KOPT-K1 (cell line): Measurements from ENCODE around the gene NUP188.
"Not testable (repeated sequence)": the region's sequence is repeated elsewhere in the genome, so short reads cannot be mapped to it uniquely, and the experiment has no call there.

Experiments
- H3K27ac ChIP-seq: fragments of 200-600 bp; sonication (generic); 2 replicates; pipeline ENCODE4 v1.5.1; 2016; ENCODE audit warnings: antibody characterized with exemption, mild to moderate bottlenecking, low read depth, low read length; ENCODE audit not compliant: poor library complexity, severe bottlenecking
- H3K36me3 ChIP-seq: fragments of 200-600 bp; sonication (generic); 2 replicates; pipeline ENCODE4 v1.5.1; 2017; ENCODE audit warnings: antibody characterized with exemption, mild to moderate bottlenecking, low read length, moderate library complexity; ENCODE audit not compliant: insufficient read depth
- H3K9me3 ChIP-seq: fragments of 200-600 bp; sonication (generic); 2 replicates; pipeline ENCODE4 v1.5.1; 2017; ENCODE audit warnings: antibody characterized with exemption, low read length, mild to moderate bottlenecking; ENCODE audit not compliant: insufficient read depth, poor library complexity, severe bottlenecking

NUP188 gene

GRCh38 chr9:128923493-128923883 lies 24.0 kb upstream of the NUP188 start:
- Histone ChIP-seq H3K27ac (no peak overlapping the region), H3K36me3 (no peaks in the 10 kb centered on the region), H3K9me3 (no peaks in the 10 kb centered on the region)

GRCh38 chr9:128927731-128928411 lies 19.6 kb upstream of the NUP188 start:
- H3K9me3 ChIP-seq: no peaks in the 10 kb centered on the region
- no peaks in the 10 kb centered on the region for H3K36me3 ChIP-seq
- no peak overlapping the region for H3K27ac ChIP-seq

- Histone ChIP-seq H3K9me3 (no peaks in the 10 kb centered on the region), H3K36me3 (no peaks in the 10 kb centered on the region), H3K27ac (no peak overlapping the region)
Measured at GRCh38 chr9:128928624-128929023, 18.9 kb upstream of the NUP188 start.

GRCh38 chr9:128929560-128929959 lies 17.9 kb upstream of the NUP188 start:
- H3K27ac ChIP-seq: no peak overlapping the region
- H3K9me3 ChIP-seq: no peaks in the 10 kb centered on the region
- no peaks in the 10 kb centered on the region for H3K36me3 ChIP-seq

GRCh38 chr9:128933731-128934130 lies 13.8 kb upstream of the NUP188 start:
- no peaks in the 10 kb centered on the region for H3K9me3 ChIP-seq
- H3K36me3 ChIP-seq: no peaks in the 10 kb centered on the region
- H3K27ac ChIP-seq: no peak overlapping the region

- no peak overlapping the region for H3K27ac ChIP-seq
- no peaks in the 10 kb centered on the region for H3K9me3 ChIP-seq
- H3K36me3 ChIP-seq: no peaks in the 10 kb centered on the region
Measured at GRCh38 chr9:128936171-128936865, 11.2 kb upstream of the NUP188 start.

GRCh38 chr9:128937310-128938165 lies 10.0 kb upstream of the NUP188 start:
- Histone ChIP-seq H3K27ac (no peak overlapping the region), H3K36me3 (no peaks in the 10 kb centered on the region), H3K9me3 (no peaks in the 10 kb centered on the region)

- H3K9me3 ChIP-seq: no peaks in the 10 kb centered on the region
- H3K36me3 ChIP-seq: no peaks in the 10 kb centered on the region
Measured at GRCh38 chr9:128940271-128940921, 7.1 kb upstream of the NUP188 start.

GRCh38 chr9:128940946-128941755 lies 6.3 kb upstream of the NUP188 start:
- no peaks in the 10 kb centered on the region for H3K36me3 ChIP-seq
- H3K9me3 ChIP-seq: no peaks in the 10 kb centered on the region
- no peak overlapping the region for H3K27ac ChIP-seq

More at GRCh38 chr9:128940271-128940921, 7.1 kb upstream of the NUP188 start:
- H3K27ac ChIP-seq: no peak overlapping the region

- Histone ChIP-seq H3K27ac (no peak overlapping the region), H3K36me3 (no peaks in the 10 kb centered on the region), H3K9me3 (no peaks in the 10 kb centered on the region)
Measured at GRCh38 chr9:128943832-128944620, 3.5 kb upstream of the NUP188 start.

GRCh38 chr9:128944966-128945365 lies 2.5 kb upstream of the NUP188 start:
- H3K36me3 ChIP-seq, H3K9me3 ChIP-seq, H3K27ac ChIP-seq: not testable (repeated sequence)

- no peak overlapping the region for H3K27ac ChIP-seq
- peaks cover 11% of the 10 kb centered on the region; the same call in 1 of the 2 replicates for H3K36me3 ChIP-seq
- H3K9me3 ChIP-seq: no peaks in the 10 kb centered on the region
Measured at GRCh38 chr9:128945798-128946501, 1.5 kb upstream of the NUP188 start.

GRCh38 chr9:128946571-128947276 lies 775 bp upstream of the NUP188 start:
- peak overlapping the region; percentile 86 for H3K27ac ChIP-seq
- peaks cover 19% of the 10 kb centered on the region; the same call in 1 of the 2 replicates for H3K36me3 ChIP-seq
- no peaks in the 10 kb centered on the region for H3K9me3 ChIP-seq
